Body of pancreas (tissue), 4 donors: ENCODE results near the gene SIN3A.

Experiments
- POLR2A ChIP-seq, 3 donors: fragments of 450-650 bp; IDR thresholded peaks; one replicate each; pipeline ENCODE4 v1.6.1; 2016; ENCODE audit warnings: antibody characterized with exemption in 3 of 3, mild to moderate bottlenecking in 2 of 3
- TF ChIP-seq, protein P1 (sequence below), 7 experiments: fragments of 450-650 bp in 4 of 7; fragments of 200-600 bp in 3 of 7; sonication (generic) in 3 of 7; IDR thresholded peaks; one replicate each; pipeline ENCODE4 v1.5.1; 2016 to 2019; ENCODE audit warnings: antibody characterized with exemption in 7 of 7

DNA sequence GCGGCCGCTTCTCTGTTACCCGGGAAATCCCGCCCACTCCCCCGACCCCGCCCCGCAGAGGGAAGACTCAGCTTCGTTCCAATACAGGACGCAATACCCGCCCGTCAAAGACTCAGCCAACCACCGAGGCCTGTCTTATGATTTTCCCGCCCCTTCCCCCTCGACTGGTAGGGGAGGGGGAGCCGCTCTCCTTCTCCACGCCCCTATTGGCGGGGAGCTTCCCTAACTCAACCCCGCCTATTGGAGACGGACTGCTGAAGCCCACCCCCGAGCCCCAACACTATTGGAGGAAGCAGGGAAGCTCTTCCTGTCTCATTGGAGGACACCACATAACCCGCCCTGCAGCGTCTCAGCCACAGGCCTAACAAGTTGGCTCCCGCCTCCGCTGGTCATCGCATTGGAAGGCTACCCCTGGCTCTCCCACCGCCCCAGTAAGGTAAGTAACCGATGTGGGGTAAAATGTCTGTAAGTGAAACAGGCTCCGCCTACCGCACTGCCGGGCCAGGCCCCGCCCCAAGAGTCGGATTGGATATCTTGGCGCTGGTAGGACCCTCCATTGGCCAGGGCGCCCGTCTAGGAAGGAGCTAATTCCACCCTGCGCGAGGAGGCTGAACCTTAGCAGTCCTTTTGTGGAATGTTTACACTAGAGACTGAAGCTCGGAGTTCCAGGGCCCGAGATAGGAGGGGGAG is at the start of gene SIN3A:
- TF ChIP-seq, protein P1, sequence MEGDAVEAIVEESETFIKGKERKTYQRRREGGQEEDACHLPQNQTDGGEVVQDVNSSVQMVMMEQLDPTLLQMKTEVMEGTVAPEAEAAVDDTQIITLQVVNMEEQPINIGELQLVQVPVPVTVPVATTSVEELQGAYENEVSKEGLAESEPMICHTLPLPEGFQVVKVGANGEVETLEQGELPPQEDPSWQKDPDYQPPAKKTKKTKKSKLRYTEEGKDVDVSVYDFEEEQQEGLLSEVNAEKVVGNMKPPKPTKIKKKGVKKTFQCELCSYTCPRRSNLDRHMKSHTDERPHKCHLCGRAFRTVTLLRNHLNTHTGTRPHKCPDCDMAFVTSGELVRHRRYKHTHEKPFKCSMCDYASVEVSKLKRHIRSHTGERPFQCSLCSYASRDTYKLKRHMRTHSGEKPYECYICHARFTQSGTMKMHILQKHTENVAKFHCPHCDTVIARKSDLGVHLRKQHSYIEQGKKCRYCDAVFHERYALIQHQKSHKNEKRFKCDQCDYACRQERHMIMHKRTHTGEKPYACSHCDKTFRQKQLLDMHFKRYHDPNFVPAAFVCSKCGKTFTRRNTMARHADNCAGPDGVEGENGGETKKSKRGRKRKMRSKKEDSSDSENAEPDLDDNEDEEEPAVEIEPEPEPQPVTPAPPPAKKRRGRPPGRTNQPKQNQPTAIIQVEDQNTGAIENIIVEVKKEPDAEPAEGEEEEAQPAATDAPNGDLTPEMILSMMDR (IDR thresholded peaks at IDR 0.05), result no peak
- TF ChIP-seq POLR2A (IDR thresholded peaks at IDR 0.05), result peak in 1 of 3 donors; percentile 36
